Thymus (tissue), 11 donors: ENCODE data around the gene NHSL2. TPM values are rescaled to one million over a fixed set of nuclear protein-coding genes. Genes with fewer than 3 reads are reported as not detected.
A peak's percentile ranks its signal among the peaks of the same experiment; 100 is the strongest.

ENCODE experiments used
- DNase-seq, 9 donors: peaks; one replicate each; pipeline ENCODE4 v3.0.0-alpha.2; 2013; ENCODE audit warnings: low spot score in 9 of 9, low read depth in 6 of 9, missing footprints in 1 of 9
- H3K27ac ChIP-seq, 2 donors: one replicate each; pipeline ENCODE4 v1.5.1; 2013; ENCODE audit warnings: control low read depth in 1 of 2, low read depth in 1 of 2, low read length in 1 of 2, mild to moderate bottlenecking in 1 of 2, moderate library complexity in 1 of 2
- H3K27me3 ChIP-seq, 2 donors: one replicate each; pipeline ENCODE4 v1.5.1; 2013; ENCODE audit warnings: low read length in 1 of 2; ENCODE audit not compliant: control insufficient read depth in 2 of 2, insufficient read depth in 1 of 2
- H3K36me3 ChIP-seq, 2 donors: one replicate each; pipeline ENCODE4 v1.5.1; 2013; ENCODE audit warnings: low read length in 1 of 2, mild to moderate bottlenecking in 1 of 2, moderate library complexity in 1 of 2; ENCODE audit not compliant: control insufficient read depth in 2 of 2, insufficient read depth in 2 of 2
- H3K4me1 ChIP-seq, 2 donors: one replicate each; pipeline ENCODE4 v1.5.1; 2013; ENCODE audit warnings: low read length in 2 of 2; ENCODE audit not compliant: control insufficient read depth in 2 of 2, insufficient read depth in 2 of 2
- H3K4me3 ChIP-seq, 2 donors: one replicate each; pipeline ENCODE4 v1.5.1; 2013; ENCODE audit warnings: low read length in 2 of 2, control low read depth in 1 of 2, mild to moderate bottlenecking in 1 of 2
- H3K9me3 ChIP-seq, 2 donors: one replicate each; pipeline ENCODE4 v1.5.1; 2013; ENCODE audit warnings: low read length in 1 of 2, mild to moderate bottlenecking in 1 of 2; ENCODE audit not compliant: control insufficient read depth in 2 of 2, insufficient read depth in 1 of 2
- WGBS: extraction: QIAGEN DNeasy Blood & Tissue Kit; methylation state at CpG from one replicate; pipeline ENCODE4 v1.1.7; 2013; 5-methylcytosine and 5-hydroxymethylcytosine counted together
- polyA plus RNA-seq: library from polyadenylated mRNA; stranded (reverse); fragments of 200-250 nt; gene quantifications from one replicate; pipeline ENCODE4 v1.2.3, GENCODE V29; 2013
- total RNA-seq: library from RNA; stranded (reverse); fragments of 120-200 nt; gene quantifications from one replicate; pipeline ENCODE4 v1.2.4, GENCODE V29; 2013
- donor health status: healthy.

NHSL2 gene
- total and polyA plus RNA-seq, 2 donors = 0.80 TPM

DNA sequence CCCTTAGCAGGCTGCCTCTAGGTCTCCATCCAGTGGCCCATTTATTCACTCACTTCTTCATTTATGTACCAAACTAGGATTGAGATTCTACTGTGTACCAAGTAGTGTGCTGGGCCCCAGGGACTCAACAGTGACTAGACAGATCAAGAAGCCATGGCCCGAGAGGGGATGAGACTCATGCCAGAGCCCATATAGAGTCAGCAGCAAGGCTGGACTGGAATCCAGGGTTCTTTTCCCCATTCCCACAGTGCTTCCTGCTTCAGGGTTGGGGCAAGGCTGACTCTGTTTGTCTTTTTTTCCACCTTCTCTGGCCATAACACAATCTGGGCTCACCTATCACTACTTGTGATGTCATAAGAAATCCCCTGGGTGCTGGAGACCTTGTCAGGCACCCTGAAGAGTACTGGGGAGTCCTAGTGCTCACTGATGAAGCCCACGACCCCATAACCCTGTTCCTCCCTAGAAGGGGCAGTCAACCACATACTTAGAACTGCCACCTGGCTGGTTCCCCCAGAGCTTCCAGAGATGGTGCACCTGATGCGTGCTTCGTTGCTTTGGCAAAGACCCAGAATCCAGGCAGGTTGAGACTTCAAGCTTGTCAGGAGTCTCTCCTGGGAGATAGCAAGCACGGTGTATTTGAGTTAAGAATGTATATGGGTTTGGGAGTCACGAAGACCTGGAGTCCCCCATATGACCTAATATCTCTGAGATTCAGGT is 214.8 kb downstream of the NHSL2 start:
- H3K9me3 ChIP-seq = no peaks in the 10 kb centered on the region
- peaks cover 0 to 56% of the 10 kb centered on the region in 2 donors for H3K4me1 ChIP-seq
- no peak overlapping the region for H3K4me3 ChIP-seq
- peak overlapping the region in 1 of 2 donors; percentile 50 for H3K27ac ChIP-seq
- 61% methylated on average over 6 of the region's 6 CpGs for WGBS
- H3K36me3 ChIP-seq = no peaks in the 10 kb centered on the region
- H3K27me3 ChIP-seq = peaks cover 3 to 22% of the 10 kb centered on the region in 2 donors
- no peak for DNase-seq

DNA sequence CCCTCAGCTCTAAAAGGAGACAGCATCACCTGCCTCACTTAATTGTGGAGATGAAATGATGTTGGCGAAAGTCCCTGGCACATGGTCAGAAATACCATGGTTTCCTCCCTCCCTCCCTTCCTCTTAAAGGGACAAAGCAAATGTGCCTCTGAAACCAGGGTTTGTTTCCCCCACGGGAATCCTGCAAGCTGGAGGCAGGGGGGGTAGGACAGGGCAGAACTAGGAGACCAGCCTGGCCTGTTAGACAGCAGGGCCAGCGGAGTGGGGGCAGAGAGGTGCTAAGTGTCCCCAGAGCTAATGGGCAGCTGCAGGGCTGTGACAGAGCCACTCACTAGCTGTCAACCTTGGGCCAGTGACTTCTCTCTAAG is 215.4 kb downstream of the NHSL2 start:
- peaks cover 0 to 57% of the 10 kb centered on the region in 2 donors for H3K4me1 ChIP-seq
- H3K36me3 ChIP-seq = no peaks in the 10 kb centered on the region
- H3K9me3 ChIP-seq = no peaks in the 10 kb centered on the region
- WGBS = 71% methylated on average over 3 of the region's 3 CpGs
- no peak for DNase-seq
- peak overlapping the region in 1 of 2 donors; percentile 7 for H3K27ac ChIP-seq
- no peak overlapping the region for H3K4me3 ChIP-seq
- peaks cover 8 to 27% of the 10 kb centered on the region in 2 donors for H3K27me3 ChIP-seq

DNA sequence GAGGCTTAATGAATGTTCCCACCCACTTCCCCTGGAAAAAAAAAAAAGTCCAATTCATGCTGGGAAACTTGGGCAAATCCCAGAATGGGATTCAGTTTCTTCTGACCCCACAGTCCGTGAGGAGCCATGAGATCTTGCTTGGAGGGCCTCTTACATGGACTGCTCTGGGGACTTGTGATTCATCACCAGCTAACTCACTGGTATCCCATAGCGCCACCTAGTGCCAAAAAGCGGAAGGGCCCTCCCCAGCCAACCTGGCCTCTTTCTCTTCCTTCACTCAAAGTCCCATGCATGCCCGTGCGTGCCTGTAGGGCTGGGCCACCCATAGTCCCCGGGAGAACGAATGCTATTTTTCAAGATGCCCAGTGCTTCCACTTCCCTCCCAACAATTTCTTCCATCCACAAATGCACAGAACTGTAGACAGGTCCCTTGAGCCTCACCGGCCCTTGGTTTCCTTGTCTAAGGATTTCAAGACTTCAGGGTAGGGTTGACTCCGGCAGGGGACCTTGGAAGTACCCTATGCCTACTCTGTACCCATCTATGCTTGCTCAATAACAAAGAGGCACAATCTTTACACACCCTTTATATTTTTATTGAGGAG is 216.0 kb downstream of the NHSL2 start:
- WGBS = 23% methylated on average over 9 of the region's 9 CpGs
- peak; percentile 47 to 84 (median 59) for DNase-seq
- no peaks in the 10 kb centered on the region for H3K9me3 ChIP-seq
- H3K4me3 ChIP-seq = no peak overlapping the region
- peaks cover 0 to 55% of the 10 kb centered on the region in 2 donors for H3K4me1 ChIP-seq
- no peaks in the 10 kb centered on the region for H3K36me3 ChIP-seq
- peaks cover 8 to 32% of the 10 kb centered on the region in 2 donors for H3K27me3 ChIP-seq
- H3K27ac ChIP-seq = no peak overlapping the region

DNA sequence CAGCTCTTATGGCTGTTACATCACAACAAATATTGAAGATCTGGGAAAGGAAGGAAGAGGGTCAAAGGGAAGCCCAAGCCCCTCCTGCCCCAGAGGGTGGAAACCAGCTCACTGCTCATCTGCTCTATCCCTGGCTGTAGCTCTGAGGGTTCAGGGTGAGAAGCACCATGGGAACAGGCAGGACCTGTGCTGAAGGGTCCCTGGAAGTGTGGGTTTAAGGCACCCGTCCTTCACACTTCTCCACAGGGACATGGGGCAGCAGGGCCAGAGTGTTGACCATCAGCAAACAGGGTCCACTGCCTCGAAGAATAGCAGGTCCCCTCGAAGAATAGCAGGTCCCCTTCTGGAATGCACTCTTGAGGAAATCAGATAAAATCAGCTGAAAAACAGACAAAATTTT is 216.7 kb downstream of the NHSL2 start:
- H3K4me1 ChIP-seq = peaks cover 0 to 59% of the 10 kb centered on the region in 2 donors
- no peaks in the 10 kb centered on the region for H3K36me3 ChIP-seq
- 57% methylated on average over 3 of the region's 3 CpGs for WGBS
- no peak for DNase-seq
- H3K9me3 ChIP-seq = no peaks in the 10 kb centered on the region
- H3K27me3 ChIP-seq = peaks cover 11 to 38% of the 10 kb centered on the region in 2 donors
- no peak overlapping the region for H3K27ac ChIP-seq
- H3K4me3 ChIP-seq = no peak overlapping the region

DNA sequence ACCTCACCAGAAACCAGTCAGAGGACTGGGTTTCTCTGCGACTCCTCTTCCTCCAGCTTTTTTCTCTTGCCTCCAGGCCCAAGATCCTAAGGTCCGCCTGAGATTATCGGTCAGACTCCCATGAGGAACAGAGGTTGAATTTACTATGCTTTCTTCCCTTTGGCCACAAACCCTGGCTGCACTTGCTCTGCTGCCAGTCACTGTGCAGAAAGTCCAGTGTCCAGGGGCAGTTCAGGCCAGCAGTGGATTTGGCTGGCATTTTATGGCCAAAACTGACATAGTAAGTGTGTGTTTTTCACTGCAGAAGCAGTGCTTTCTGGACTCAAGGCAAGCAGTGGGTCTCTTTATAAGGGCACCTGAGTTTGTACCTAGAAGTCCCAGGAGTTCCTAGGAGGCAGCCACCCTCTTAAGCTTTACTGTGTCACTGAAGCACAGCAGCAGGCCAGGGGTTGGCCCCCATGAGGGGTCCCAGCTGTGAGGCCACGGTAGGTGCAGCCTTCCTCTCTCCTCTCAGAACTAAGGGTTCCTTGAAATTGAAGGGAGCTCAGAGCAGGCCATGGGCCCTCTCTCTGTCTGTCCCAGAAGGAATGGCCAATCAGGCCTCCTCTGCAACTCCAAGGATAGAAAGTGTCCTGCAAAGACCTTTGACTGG is 217.7 kb downstream of the NHSL2 start:
- no peak for DNase-seq
- WGBS = 96% methylated on average over 4 of the region's 4 CpGs
- H3K4me1 ChIP-seq = peaks cover 0 to 53% of the 10 kb centered on the region in 2 donors
- peaks cover 12 to 45% of the 10 kb centered on the region in 2 donors for H3K27me3 ChIP-seq
- no peaks in the 10 kb centered on the region for H3K36me3 ChIP-seq
- H3K9me3 ChIP-seq = no peaks in the 10 kb centered on the region
- no peak overlapping the region for H3K27ac ChIP-seq
- no peak overlapping the region for H3K4me3 ChIP-seq

DNA sequence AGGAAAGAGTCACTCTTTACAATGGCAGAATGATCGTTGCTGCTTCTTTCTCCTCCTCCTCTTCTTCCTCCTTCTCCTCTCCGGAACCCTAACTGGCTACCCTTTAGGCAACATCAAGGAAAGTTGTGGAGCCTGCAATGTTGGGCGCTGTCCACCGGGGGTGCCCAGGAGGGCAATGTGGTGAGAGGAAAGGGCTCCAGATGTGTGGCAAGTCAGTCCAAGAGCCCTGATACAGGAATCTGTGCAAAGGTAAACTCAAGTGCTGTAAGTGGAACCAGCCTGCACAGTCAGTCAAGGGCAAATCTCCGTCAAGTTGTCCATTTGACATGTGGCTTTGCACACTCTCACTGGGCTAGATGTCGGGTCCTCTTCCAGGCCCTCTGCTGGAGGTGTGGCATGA is 218.2 kb downstream of the NHSL2 start:
- Histone ChIP-seq H3K4me1 (peaks cover 0 to 47% of the 10 kb centered on the region in 2 donors), H3K27me3 (peaks cover 18 to 43% of the 10 kb centered on the region in 2 donors), H3K27ac (no peak overlapping the region), H3K4me3 (no peak overlapping the region), H3K36me3 (no peaks in the 10 kb centered on the region), H3K9me3 (no peaks in the 10 kb centered on the region)
- WGBS = 77% methylated on average over 6 of the region's 6 CpGs
- peak in 1 of 9 donors; percentile 45 for DNase-seq

DNA sequence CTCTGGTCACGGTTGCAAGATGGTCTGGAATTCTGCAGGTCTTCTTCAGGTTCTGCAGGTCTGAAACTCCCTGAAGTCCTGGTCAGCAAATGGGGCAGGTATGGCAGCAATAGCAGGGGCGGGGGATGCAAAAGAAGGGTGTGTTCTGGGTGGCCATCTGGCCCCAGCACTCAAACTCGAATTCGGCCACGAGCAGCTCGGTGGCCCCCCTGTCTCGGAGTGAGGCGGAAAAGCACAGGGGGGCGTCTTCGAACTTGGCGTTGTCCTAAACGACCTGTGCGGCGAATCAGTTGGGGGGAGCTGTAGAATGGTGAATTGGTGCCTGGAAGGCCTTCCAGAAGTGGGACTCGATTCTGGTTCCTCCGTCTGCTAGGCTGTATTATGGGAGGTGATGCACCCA is 219.0 kb downstream of the NHSL2 start:
- no peaks in the 10 kb centered on the region for H3K36me3 ChIP-seq
- no peaks in the 10 kb centered on the region for H3K9me3 ChIP-seq
- 97% methylated on average over 16 of the region's 16 CpGs for WGBS
- H3K4me3 ChIP-seq = no peak overlapping the region
- no peak overlapping the region for H3K27ac ChIP-seq
- peaks cover 18 to 48% of the 10 kb centered on the region in 2 donors for H3K27me3 ChIP-seq
- no peak for DNase-seq
- H3K4me1 ChIP-seq = peaks cover 0 to 47% of the 10 kb centered on the region in 2 donors

DNA sequence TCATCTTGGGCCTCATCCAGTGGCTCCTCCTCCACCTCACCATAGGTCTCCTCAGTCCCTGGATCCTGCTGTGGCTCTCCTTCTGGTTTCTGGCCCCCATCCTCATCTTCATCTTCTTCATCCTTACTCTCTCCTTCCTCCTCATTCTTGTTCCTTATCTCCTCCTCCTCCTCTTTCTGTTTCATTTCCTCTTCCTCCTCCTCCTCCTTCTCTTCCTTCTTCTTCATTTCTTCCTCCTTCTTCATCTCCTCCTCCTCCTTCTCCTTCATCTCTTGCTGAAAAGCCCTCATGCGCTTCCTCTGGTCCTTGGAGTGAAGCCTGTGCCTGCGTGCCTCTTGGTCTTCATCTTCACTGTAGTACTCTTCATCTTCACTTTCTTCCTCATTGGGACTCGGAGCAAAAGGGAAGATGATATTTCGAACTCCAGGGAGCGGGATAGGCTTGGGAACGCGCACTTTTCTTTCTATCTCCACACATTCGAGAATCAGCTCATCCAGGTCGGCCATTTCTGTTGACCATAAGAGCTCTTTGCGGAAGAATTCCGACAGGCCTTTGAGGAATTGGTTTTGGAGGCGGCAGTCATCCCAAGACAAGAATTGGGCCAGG is 219.6 kb downstream of the NHSL2 start:
- 97% methylated on average over 12 of the region's 12 CpGs for WGBS
- Histone ChIP-seq H3K27ac (no peak overlapping the region), H3K4me1 (peaks cover 0 to 46% of the 10 kb centered on the region in 2 donors), H3K36me3 (no peaks in the 10 kb centered on the region), H3K4me3 (no peak overlapping the region), H3K27me3 (peaks cover 18 to 48% of the 10 kb centered on the region in 2 donors), H3K9me3 (no peaks in the 10 kb centered on the region)
- DNase-seq = no peak
